Glutamatergic neuron (in vitro differentiated cells): ENCODE results near the gene MTG1. TPM values are rescaled to one million over a fixed set of nuclear protein-coding genes. Genes with fewer than 3 reads are reported as not detected.

Source experiments
- DNase-seq: peaks from one replicate; pipeline ENCODE4 v3.0.0; 2022
- H3K27ac Mint-ChIP-seq: one replicate; pipeline ENCODE4 v1.8.0; 2020; ENCODE audit warnings: mild to moderate bottlenecking, mixed read lengths, inconsistent platforms; ENCODE audit not compliant: unreplicated experiment
- H3K27me3 Mint-ChIP-seq: one replicate; pipeline ENCODE4 v1.8.0; 2020; ENCODE audit warnings: mild to moderate bottlenecking, moderate library complexity, mixed read lengths, inconsistent platforms; ENCODE audit not compliant: unreplicated experiment
- H3K36me3 Mint-ChIP-seq: one replicate; pipeline ENCODE4 v1.8.0; 2020; ENCODE audit warnings: mild to moderate bottlenecking, mixed read lengths, inconsistent platforms; ENCODE audit not compliant: unreplicated experiment
- H3K4me1 Mint-ChIP-seq: one replicate; pipeline ENCODE4 v1.8.0; 2020; ENCODE audit warnings: mild to moderate bottlenecking, low read depth, mixed read lengths, inconsistent platforms; ENCODE audit not compliant: unreplicated experiment
- H3K4me3 Mint-ChIP-seq: one replicate; pipeline ENCODE4 v1.8.0; 2020; ENCODE audit warnings: mild to moderate bottlenecking, mixed read lengths, inconsistent platforms; ENCODE audit not compliant: unreplicated experiment
- H3K9me3 Mint-ChIP-seq: one replicate; pipeline ENCODE4 v1.8.0; 2020; ENCODE audit warnings: mild to moderate bottlenecking, moderate library complexity, mixed read lengths, inconsistent platforms; ENCODE audit not compliant: unreplicated experiment
- CTCF ChIP-seq: fragments of 200-600 bp; sonication (generic); IDR thresholded peaks from one replicate; pipeline ENCODE4 v1.5.0; 2021; ENCODE audit not compliant: partially characterized antibody, unreplicated experiment
- total RNA-seq: library from RNA; stranded (reverse); fragmentation: NEBNext Ultra II Directional; extraction: Animal tissue kit (Norgen Biotek cat#: 25700); gene quantifications from one replicate; pipeline ENCODE4 v1.2.1, GENCODE V29; 2021; ENCODE audit not compliant: unreplicated experiment

MTG1 gene
- total RNA-seq, 1 donor from 2014 or later: 76.4 TPM

GRCh38 chr10:133445751-133446708, 52.1 kb downstream of the MTG1 start:
- Mint-ChIP-seq H3K4me1 (no peaks in the 10 kb centered on the region), H3K27ac (no peak overlapping the region), H3K4me3 (no peak overlapping the region), H3K9me3 (peaks cover 24% of the 10 kb centered on the region), H3K36me3 (peaks cover 17% of the 10 kb centered on the region), H3K27me3 (peaks cover 11% of the 10 kb centered on the region)
- DNase-seq: peak; percentile 10
- no peak for TF ChIP-seq CTCF

GRCh38 chr10:133446979-133447378, 53.0 kb downstream of the MTG1 start:
- Mint-ChIP-seq H3K9me3 (peaks cover 24% of the 10 kb centered on the region), H3K4me1 (no peaks in the 10 kb centered on the region), H3K27ac (no peak overlapping the region), H3K36me3 (peaks cover 17% of the 10 kb centered on the region), H3K27me3 (peaks cover 11% of the 10 kb centered on the region), H3K4me3 (no peak overlapping the region)
- no peak for DNase-seq
- no peak for TF ChIP-seq CTCF

DNA sequence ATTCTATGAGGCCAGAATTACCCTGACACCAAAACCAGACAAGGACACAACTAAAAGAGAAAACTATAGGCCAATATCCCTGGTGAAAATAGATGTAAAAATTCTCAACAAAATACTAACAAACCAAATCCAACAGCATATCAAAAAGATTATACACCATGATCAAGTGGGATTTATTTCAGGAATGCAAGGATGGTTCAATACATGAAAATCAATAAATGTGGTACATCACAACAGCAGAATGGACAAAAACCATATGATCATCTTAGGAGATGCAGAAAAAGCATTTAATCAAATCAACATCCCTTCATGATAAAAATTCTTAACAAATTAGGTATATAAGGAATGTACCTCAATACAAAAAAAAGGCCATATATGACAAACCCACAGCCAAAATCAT, 54.2 kb downstream of the MTG1 start:
- no peak for DNase-seq
- Mint-ChIP-seq H3K4me1 (no peaks in the 10 kb centered on the region), H3K27me3 (peaks cover 11% of the 10 kb centered on the region), H3K9me3 (peaks cover 20% of the 10 kb centered on the region), H3K27ac (no peak overlapping the region), H3K36me3 (peaks cover 18% of the 10 kb centered on the region), H3K4me3 (no peak overlapping the region)
- TF ChIP-seq CTCF: no peak

DNA sequence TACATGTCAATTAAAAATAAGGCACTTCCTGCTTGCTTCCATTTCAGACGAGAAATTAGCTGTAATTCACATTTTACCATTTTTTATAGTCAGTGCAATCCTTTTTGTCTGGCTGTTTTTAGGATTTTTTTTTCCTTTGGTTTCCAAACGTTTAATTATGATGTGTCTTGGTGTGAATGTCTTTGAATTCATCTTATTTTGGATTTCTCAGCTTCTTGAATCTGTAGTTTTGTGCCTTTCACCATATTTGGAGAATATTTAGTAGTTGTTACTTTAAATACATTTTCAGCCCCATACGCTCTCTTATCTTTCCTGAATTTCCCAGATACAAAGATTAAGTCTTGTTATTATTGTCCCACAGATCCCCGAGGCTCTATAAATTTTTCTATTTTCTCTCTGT, 57.4 kb downstream of the MTG1 start:
- no peak for TF ChIP-seq CTCF
- Mint-ChIP-seq H3K36me3 (peaks cover 21% of the 10 kb centered on the region), H3K4me3 (no peak overlapping the region), H3K27me3 (peaks cover 6% of the 10 kb centered on the region), H3K9me3 (peaks cover 19% of the 10 kb centered on the region), H3K27ac (no peak overlapping the region), H3K4me1 (no peaks in the 10 kb centered on the region)
- DNase-seq: no peak

- Mint-ChIP-seq H3K36me3 (peaks cover 12% of the 10 kb centered on the region), H3K4me3 (no peak overlapping the region), H3K27ac (no peak overlapping the region), H3K27me3 (peaks cover 3% of the 10 kb centered on the region), H3K4me1 (no peaks in the 10 kb centered on the region), H3K9me3 (peaks cover 13% of the 10 kb centered on the region)
- no peak for DNase-seq
- TF ChIP-seq CTCF: no peak
Observed at GRCh38 chr10:133452453-133452852, 58.5 kb downstream of the MTG1 start.
